IMR-90 (cell line): ENCODE results near the gene DBNDD1.

ENCODE experiments used
- BHLHE40 ChIP-seq: fragments of 150-350 bp; IDR thresholded peaks from 2 replicates; pipeline ENCODE4 v1.6.1; 2016; ENCODE audit warnings: mild to moderate bottlenecking, low read depth, low read length
- CEBPB ChIP-seq: IDR thresholded peaks from 2 replicates; pipeline ENCODE4 v1.6.1; 2012; ENCODE audit warnings: low read depth, low read length, improper control_type of control experiment
- FOS ChIP-seq: fragments of 150-350 bp; IDR thresholded peaks from 2 replicates; pipeline ENCODE4 v1.6.1; 2016; ENCODE audit warnings: low read depth, low read length
- POLR2A ChIP-seq: IDR thresholded peaks from 2 replicates; pipeline ENCODE4 v1.6.1; 2012; ENCODE audit warnings: mild to moderate bottlenecking, low read depth, low read length
- RFX5 ChIP-seq: IDR thresholded peaks from 2 replicates; pipeline ENCODE4 v1.8.0; 2012; ENCODE audit warnings: low read depth, mild to moderate bottlenecking, low read length, moderate library complexity
- SMC3 ChIP-seq: fragments of 150-350 bp; IDR thresholded peaks from 2 replicates; pipeline ENCODE4 v1.6.1; 2016; ENCODE audit warnings: low read depth, mild to moderate bottlenecking, antibody characterized with exemption, low read length, moderate library complexity
- TF ChIP-seq, protein P1 (sequence below): conservative IDR thresholded peaks from 2 replicates; pipeline ENCODE4 v1.5.1; 2012; ENCODE audit warnings: mild to moderate bottlenecking, low read depth, low read length, improper control_type of control experiment

DNA sequence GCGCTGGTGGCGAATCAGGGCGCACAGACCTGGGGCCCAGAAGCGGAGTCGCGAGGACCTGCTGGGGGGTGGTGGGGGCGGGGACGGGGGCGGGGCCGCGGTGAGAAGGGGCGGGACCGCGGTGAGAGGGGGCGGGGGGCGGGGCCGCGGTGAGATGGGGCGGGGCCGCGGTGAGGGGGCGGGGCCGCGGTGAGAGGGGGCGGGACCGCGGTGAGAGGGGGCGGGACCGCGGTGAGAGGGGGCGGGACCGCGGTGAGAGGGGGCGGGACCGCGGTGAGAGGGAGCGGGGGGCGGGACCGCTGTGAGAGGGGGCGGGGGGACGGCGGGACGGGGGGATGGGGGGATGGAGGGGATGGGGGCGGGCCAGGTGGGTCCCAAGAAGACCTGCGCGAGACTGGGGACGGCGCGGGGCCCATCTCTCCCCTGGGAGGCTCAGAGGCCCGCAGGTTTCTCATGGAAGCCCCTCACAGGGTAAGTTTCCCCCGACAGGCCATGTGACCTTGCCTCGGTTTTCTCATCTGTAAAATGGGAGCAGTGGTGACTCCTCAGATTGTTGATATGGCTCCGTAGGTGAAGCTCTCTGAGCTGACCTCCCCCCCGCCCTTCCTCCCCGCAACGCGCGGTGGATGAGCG is 28.6 kb upstream of the DBNDD1 start:
- TF ChIP-seq, protein P1, sequence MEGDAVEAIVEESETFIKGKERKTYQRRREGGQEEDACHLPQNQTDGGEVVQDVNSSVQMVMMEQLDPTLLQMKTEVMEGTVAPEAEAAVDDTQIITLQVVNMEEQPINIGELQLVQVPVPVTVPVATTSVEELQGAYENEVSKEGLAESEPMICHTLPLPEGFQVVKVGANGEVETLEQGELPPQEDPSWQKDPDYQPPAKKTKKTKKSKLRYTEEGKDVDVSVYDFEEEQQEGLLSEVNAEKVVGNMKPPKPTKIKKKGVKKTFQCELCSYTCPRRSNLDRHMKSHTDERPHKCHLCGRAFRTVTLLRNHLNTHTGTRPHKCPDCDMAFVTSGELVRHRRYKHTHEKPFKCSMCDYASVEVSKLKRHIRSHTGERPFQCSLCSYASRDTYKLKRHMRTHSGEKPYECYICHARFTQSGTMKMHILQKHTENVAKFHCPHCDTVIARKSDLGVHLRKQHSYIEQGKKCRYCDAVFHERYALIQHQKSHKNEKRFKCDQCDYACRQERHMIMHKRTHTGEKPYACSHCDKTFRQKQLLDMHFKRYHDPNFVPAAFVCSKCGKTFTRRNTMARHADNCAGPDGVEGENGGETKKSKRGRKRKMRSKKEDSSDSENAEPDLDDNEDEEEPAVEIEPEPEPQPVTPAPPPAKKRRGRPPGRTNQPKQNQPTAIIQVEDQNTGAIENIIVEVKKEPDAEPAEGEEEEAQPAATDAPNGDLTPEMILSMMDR, result no peak
- TF ChIP-seq RFX5 (no peak), POLR2A (no peak), BHLHE40 (no peak), FOS (no peak), SMC3 (no peak), CEBPB (no peak)
